ENCODE data around the gene PRRG3.
A peak's percentile ranks its signal among the peaks of the same experiment; 100 is the strongest.

PRRG3 gene

DNA sequence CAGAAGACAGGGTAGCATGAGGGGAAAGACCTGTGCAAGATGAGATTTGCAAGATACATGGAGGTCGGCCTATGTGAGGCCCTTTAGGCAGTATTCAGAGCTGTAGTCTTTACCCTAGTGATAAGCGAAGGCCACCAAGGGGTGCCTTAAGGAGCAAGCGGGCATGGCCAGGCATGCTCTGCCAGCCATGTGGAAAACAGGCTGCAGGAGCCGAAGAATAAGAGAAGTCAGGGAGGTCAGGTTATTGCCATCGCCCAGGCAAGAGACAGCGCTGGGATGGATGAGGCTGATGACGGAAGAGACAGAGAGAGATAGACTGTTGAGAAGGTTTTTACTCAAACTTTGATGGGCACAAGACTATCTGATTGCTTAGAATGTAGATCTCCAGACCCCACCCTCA, 13.6 kb downstream of the PRRG3 start:
- no peak for DNase-seq

DNA sequence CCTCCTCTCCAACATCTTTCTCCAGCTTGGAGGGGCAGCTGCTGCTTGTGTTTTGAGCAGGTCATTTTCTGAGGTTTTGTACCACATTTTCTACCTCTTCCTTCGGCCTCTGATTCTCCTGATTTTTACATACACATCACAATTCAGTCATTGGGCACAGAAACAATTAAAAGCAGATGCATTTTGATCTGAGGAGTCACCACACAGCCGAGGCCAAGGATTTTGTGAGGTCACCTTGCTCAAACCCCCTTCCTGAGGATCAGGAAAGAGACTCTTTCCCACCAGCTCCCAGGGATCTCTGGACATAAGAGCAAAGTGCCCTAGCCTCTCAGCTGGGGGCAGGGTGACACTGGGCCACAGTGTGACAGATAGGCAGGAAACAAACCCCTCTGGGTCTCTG, 15.2 kb downstream of the PRRG3 start:
- DNase-seq = no peak

DNA sequence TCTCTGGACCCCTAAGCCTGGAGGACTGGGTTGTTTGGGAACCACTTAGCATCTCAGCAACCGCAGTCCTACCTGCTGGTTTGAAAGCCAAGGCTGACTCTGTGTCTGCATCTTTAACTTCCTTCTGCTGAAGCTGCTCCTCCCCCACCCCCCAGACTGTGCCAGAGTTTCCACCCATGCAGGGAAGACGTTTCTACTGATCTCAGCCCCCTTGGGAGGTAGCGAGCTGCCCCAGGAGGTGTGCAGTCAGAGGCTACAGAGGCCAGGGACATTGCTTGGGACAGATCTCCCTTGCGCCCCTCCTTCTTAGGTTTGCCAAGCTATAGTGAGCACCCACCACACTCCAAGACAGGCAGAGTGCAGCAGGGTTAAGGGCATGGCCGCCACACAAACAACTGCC, 15.9 kb downstream of the PRRG3 start:
- no peak for DNase-seq

DNA sequence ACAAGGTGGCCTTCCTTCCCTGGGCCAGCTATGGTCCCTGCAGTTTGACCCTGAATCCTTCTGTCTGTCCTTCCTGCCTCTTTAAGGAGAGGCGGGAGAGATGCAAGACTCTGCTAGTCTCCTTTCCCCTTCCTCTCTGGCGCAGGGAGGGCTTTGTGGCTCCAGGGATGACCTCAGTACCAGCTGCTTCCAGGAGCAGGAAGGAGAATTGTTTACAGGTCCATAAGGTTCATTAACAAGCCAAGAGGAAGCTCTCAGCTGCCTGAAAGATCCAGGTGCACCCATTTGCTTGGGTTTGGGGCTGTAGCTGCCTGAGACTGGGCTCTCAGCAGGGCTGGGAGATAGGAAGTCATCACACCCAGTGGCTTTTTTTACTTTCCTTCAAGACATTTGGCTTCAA, 16.5 kb downstream of the PRRG3 start:
- DNase-seq = no peak

DNA sequence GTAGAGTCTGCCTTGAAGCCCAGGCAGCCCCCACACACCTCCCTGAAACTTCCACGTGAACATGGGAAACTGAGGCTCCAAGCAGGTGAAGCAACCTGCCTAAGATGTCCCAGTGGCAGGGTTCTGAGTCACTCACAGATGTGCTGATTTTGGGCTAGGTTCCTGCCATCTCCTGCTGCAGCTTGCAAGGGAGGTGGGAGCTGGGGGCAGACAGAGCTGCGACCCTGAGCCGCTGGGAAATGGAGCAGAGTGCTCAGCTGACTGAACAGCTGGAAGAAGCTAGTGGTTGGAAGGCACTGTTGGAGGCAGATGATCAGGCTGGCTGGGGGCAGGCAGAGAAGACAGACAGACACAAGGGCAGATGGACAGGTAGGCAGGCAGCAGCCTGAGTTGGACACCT, 17.0 kb downstream of the PRRG3 start:
- DNase-seq = no peak

DNA sequence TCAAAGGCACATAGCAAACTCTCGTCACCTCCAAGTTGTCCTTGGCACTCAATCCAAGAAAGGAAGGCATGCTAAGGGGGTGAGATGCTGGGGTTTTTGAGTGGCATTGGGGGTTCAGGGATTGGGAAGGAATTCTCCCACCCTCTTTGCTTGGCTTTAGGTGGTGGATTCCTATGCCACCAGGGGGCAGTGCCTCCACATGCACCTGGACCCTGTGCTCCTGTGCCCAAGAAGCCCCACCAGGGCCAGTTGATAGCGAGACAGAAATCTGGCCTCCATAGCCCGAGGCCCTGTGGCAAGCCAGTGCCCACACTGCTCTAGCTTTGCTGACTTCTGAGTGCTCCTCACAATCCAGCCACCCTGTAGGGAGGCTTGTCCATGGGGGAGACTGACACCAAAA, 18.6 kb downstream of the PRRG3 start:
- DNase-seq = no peak

DNA sequence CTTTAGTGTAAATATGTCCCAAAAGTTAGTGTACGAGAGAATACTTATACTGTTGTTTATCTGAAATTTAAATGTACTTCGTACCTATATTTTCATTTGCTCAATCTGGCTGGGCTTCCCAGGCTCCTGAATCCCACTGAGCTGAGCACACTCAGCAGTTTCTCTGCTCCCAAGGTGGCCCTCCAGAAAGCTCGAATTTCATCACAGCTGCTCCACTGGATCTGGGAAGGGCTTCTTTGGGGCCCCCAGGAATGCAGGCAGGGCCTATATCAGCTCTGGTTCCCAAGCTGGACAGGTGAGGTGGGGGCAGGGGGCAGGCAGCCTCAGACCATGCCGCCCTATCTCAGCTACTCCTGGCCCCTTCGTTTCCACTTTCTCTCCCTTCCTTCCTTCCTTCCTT, 19.1 kb downstream of the PRRG3 start:
- DNase-seq = no peak

DNA sequence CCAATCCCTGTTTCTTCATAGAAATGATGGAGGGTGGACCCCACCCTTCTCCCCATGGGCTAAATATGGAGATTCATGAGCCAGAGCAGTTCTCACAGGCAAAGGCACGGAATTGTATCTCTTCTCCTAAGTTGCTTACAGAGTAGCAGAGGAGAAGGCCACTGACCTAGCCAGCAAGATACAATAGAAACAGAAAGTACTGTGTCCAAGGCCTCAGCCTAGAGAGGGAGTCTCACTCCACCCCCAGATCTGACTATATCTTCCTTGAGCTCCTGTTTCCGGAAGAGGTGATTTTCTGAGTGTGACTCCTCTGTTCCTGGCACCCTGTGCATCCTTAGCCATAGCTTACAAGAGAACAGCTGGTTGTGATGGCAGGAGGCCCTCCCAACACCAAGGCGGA, 20.5 kb downstream of the PRRG3 start, which contains the start of gene FATE1:
Gene FATE1, plus strand, starts transcription at position 284 of the 400 bp plus-strand sequence. Its CDS starts 85 bp downstream, at position 369.
- DNase-seq = no peak

DNA sequence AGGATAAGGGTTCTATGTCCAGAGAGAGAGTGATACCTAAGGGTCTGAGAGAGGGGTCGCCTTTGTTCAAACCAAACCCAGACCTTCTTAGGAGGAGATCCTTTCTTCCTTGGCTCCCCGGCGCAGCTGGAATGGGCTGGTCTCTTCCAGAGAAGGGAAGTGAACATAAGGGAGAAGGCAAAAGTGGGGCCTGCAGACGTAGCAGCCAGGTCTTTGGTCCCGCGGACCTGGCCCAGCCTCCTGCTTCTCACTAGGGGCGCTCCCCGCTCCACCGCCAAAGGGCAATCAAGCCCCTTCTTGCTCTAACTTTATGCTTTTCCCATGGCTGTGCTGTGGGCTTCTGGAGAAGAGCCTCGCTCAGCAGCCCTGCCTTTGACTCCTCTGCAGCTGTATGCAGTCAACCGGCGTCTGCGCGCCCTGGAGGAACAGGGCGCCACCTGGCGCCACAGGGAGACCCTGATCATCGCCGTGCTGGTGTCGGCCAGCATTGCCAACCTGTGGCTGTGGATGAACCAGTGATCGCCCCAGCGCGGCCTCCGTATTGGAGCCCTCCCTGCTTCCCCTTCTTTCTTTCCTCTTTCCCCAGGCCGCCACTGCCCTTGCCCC, 27.1 kb downstream of the PRRG3 start:
- peak; percentile 6 for DNase-seq

DNA sequence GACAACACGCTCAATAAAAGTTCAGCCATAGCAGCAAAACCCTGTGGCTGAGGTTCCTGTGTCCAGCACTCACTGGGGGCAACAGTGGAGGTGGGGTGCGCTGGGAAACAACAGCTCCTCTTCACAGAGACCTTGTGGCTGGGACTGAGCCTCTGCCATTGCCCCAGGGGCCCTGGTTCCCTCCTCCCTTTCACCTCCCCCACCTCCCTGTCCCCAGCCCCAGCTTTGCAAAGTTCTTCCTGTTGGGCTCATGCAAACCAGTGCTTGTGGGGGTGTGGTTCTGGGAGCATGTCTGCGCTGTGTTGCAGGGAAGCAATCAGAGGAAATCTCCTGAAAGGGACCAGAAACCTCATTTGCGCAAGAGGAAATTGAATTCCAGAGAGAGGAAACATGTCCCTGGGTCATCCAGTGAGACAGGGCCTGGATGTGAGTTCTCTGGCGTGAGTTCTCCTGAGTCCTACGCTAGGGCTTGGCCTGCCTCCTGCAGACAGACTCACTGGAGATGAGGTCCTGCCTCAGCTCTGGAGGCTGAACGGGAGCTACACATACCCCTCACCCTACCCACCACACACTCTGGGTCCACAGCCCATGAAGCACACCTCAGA, 28.0 kb downstream of the PRRG3 start:
- DNase-seq = no peak

DNA sequence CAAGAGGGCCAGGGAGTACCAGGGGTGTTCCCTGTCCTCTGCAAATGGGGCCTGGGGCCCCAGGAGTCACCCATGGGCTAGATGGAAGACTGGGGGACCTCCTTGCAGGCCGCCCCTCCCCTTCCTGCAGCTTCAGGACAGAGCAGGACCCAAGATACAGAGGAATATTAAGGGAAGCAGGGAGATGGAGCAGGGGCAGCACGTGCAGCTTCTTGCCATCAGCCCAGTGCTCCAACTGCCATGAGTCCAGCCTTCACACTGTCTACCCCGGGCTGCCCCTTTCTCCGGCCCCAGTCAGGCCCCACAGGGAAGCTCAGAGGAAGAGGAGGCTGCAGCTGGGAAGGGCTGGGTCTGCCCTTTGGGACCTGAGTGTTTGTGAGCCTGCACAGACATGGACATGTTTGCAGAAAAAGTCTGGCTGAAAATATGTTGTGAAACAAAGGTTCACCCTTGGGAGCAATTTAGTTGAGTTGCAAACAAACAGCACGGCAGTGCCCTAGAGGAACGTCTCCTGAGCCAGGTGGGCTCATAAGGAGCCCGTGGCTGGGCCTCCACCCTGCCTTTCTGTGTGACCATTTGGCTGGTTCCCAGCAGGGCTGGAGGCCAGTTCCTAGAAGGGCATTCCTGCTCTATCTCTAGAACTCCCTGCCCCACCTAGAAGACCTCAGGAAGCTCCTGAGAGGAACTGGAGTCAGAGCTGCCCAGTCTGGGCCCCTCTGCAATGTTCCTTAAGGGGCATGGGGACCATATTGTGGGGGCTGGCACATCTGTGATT, 29.5 kb downstream of the PRRG3 start:
- DNase-seq = no peak

DNA sequence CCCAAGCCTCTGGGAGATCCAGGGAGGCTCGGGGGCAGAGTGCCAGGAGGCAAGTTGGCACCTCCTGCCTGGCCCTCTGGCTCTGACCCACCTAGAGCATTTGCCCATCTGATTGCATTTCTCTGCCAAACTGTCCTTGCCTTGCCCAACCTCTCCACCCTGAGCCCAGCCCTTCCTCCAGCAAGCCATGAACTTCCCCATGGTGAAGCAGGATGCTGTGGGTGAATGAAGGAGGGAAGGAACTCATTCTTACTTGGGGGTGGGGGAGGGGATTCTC, 30.0 kb downstream of the PRRG3 start:
- no peak for DNase-seq

DNA sequence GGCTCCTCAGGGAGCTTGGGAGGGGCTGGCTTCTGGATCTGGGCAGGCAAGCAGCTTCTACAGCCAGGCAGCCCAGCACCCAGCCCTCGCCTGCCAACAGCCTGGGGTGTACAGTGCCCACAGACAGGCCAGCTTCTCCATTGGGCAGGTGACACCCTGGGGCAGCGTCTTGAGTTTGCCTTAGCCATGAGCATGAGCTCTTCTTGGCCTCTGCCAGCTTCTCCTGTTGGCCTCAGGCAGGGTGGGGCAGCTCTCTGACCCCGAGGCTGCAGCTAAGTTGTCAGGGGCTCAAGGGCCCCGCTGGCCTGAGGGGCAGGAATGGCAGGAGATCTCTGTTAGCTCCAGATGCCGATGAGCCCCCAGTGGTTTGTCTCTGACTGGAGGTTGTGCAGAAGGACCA, 31.5 kb downstream of the PRRG3 start:
- no peak for DNase-seq

DNA sequence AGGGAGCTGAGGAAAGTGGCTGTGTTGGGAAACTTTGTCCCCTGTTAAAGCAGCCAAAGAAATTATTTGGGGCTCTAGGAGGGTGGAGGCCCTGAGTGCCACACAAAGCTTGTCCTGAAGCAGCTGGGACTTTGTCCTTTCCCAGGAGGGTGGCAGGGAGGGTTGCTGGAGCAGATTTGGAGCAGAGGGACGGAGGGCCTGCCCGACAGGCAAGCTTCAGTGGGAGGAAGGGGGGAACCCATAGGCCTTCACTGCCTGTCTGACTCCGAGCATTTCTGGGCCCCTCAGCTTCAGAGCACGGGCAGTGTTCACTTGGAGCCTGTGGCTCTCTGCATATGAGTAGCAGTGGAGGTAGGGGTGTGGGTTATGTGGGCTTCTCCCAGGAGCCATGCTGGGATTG, 32.1 kb downstream of the PRRG3 start:
- DNase-seq = no peak

DNA sequence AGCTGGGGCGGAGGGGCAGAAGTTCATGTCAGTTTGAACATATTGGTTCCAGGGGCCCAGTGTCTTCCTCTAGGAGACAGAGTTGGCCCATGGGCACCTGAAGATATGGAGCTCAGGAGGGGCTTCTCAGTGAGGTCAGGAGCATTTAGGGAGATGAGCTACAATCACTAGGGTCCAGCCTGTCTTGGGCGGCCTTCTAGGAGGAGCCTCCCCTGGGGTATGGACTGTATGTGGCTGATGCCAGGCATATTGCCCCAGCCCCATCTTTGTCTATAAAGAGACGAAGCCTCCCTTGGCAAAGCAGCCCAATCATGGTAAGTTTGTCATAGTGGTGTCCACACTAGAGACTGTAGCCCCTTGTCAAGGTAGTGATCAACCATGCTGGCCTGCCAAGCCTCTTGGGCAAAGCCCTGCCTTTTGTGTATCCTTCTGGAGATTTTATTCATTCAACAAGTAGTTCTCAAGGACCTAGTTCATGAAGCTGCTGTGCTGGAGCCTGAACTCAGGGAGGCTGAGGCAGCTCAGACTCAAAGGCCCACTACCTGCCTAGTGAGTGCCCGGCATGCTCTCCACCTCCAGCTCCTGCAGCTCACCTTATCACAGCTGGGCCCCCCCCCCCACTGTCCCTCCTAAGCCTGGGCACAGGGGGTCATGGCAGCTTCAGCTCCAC, 33.9 kb downstream of the PRRG3 start:
- no peak for DNase-seq

DNA sequence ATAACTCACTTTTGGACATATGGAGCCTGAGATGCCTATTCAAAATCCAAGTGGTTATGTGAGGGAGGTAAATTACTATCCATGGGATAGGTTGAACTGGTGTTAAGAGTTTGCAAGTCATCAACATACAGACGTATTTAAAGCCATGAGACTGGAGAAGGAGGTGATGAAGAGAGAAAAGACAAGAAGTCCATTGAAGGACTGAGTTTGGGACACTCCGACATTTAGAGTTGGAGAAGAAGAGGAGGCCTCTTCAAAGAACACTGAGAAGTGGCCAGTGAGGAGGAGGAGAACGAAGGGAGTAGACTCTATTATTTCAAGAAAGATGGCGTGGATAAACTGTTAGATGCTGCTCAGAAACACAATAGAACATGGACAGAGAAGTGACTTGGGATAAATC, 39.2 kb downstream of the PRRG3 start, which contains the start of gene CNGA2:
Gene CNGA2, plus strand, starts transcription at position 301 of the 400 bp plus-strand sequence. CDS start 3,738 bp downstream, outside the sequence.
- no peak for DNase-seq

DNA sequence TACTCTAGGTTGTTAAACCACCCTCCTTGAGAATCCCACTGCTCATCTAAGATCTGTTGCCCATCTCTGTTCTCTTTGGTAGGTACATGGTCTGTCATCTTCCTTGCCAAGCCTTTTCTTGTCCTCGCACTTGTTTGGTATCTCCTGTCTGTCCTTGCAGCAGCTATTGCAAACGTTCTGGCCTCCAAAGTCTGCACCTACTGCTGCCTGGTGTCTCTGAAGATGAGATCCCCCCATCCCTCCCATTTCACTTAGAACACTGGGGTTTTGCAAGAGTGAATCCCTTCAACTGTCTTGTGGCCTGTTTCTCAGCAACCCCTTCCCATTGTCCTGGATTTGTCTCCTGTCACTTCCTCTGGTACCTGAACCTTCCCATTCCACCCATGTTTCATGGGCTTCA, 40.0 kb downstream of the PRRG3 start:
- no peak for DNase-seq

DNA sequence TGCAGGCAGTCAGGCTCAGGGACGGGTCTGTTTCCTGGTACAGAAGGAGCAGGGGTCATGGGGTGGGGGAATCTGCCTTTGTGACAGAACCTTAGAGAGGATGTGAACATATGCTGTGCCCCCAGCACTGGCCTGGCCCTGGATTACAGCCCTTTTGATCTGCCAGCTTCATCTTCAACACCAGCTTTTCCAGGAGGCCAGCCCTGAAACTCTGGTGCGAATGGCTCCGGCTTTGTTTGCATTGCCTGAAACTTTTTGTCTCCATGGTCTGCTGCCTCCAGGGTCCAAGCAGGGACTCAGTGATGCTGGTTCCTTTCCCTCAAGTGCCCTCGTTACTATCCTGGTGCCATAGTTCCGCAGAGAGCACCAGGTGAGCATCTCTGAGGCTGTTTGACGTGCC, 41.4 kb downstream of the PRRG3 start:
- DNase-seq = no peak

DNA sequence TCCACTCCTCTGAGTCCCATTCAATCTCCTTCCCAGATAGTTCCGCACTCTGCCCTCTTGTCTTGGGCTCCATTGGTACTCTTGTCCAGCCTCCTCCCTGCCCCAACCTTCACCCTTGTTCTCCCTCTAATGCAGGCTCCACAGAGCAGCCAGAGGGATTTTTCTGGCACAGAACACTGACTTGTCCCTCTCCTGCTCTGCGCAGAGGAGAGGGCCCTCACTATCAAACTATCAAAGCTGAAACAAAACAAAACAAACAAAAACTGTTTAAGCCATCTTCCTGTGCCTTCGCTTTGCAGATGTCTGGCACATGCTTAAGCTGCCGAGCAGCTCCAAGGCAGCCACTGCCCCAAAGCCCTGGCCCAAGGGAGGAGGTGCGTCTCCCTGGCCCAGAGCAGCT, 42.2 kb downstream of the PRRG3 start:
- DNase-seq = no peak

DNA sequence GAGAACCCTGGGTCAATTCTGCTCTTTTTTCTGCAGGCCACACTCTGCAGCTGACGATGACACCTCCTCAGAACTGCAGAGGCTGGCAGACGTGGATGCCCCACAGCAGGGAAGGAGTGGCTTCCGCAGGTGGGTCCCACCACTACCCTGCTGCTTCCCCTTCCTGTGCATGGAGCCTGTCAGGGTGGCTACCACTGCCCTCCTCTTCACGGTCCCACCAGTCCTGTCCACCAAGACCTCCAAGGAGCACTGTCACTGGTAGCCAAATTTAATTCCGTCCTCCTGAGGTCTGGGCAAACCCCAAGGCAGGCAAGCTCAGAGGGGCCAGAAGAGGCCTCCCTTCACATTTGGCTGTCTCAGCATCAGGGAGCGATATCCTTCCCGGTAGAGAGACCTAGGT, 43.5 kb downstream of the PRRG3 start:
- no peak for DNase-seq

DNA sequence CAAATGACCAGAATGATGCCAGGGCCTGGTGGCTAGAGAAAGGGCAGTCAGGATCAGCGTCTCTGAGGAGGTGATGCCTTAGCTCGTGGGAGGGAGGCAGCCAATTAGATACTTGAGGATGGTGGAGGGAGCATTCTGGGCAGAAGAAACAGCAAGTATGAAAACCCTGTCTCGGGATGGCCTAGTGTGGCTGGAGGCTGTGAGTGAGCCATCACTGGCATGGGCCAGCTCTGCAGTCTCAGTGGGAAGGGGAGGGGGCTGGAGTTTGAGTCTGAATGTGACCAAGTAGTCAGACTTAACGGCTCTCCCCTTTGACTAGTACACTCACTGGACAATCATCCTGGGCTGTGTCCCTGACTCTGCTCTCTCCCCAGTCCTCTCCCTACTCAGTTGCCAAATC, 46.3 kb downstream of the PRRG3 start:
- DNase-seq = no peak

DNA sequence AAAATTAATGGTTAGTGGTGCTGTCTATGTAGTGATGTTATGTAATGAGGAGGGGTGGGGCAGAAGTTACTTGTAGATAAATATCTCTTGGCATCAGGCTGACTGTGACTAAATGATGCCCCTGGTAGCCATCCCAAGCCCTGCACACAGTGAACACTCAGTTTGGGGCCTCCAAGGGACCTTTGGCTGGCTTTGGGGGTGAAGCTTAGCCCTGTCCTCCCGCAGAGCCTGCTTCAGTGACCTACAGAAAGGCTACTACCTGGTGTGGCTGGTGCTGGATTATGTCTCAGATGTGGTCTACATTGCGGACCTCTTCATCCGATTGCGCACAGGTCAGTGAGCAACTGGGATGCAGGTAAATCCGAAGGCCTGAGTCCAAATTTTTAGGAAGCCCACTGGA, 47.1 kb downstream of the PRRG3 start:
- DNase-seq = no peak

DNA sequence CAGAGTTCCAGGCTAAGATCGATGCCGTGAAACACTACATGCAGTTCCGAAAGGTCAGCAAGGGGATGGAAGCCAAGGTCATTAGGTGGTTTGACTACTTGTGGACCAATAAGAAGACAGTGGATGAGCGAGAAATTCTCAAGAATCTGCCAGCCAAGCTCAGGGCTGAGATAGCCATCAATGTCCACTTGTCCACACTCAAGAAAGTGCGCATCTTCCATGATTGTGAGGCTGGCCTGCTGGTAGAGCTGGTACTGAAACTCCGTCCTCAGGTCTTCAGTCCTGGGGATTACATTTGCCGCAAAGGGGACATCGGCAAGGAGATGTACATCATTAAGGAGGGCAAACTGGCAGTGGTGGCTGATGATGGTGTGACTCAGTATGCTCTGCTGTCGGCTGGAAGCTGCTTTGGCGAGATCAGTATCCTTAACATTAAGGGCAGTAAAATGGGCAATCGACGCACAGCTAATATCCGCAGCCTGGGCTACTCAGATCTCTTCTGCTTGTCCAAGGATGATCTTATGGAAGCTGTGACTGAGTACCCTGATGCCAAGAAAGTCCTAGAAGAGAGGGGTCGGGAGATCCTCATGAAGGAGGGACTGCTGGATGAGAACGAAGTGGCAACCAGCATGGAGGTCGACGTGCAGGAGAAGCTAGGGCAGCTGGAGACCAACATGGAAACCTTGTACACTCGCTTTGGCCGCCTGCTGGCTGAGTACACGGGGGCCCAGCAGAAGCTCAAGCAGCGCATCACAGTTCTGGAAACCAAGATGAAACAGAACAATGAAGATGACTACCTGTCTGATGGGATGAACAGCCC, 48.6 kb downstream of the PRRG3 start:
- no peak for DNase-seq

Data from NCI-H146 (cell line).